H7 (cell line): Measurements from ENCODE around the gene COL1A1. TPM values are rescaled to one million over a fixed set of nuclear protein-coding genes. Genes with fewer than 3 reads are reported as not detected.

Experiments
- DNase-seq: peaks from one replicate; pipeline ENCODE4 v3.0.0; 2012
- H3K27me3 ChIP-seq: 2 replicates; pipeline ENCODE4 v1.6.0; 2011; ENCODE audit warnings: mild to moderate bottlenecking, low read length; ENCODE audit not compliant: control insufficient read depth, insufficient read depth
- H3K36me3 ChIP-seq: replicated peaks from 2 replicates; pipeline ENCODE4 v1.5.1; 2011; ENCODE audit warnings: low read length; ENCODE audit not compliant: control insufficient read depth, insufficient read depth
- H3K4me3 ChIP-seq: 2 replicates; pipeline ENCODE4 v1.5.1; 2011; ENCODE audit warnings: low read depth, mild to moderate bottlenecking, control low read depth, low read length, moderate library complexity; ENCODE audit not compliant: insufficient read depth
- total RNA-seq: library from RNA; depleted of rRNA; stranded (reverse); fragments of >200 nt; shearing (Covaris generic); gene quantifications from 2 replicates; pipeline ENCODE4 v1.2.3, GENCODE V29; 2014

COL1A1 gene
- total RNA-seq, 1 experiment from 2014 or later, result 8.2 TPM

DNA sequence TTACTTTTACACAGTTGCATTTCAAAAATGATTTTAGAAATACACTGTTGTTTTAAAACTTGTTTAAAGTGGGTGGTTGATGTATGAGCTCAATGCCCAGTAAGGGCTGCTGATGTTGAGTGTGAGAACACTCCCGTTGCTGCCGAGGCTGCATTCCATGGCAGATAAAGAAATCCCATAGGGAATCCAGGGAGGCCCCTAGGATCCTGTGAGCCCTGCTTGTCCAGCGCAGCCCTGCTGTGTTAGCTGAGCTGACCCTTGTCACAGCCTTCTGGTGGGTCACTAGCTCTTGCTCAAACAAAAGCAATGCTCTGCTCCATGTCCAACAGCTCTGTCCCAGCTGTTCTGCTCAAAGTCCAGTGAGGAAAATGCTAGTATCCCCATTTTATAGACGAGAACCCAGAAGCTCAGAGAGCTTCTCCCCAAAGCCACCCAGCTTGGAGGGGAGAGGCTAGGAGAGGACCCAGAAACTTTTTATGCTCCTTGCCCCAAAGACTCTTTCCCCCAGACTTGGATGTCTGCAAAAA lies 18.6 kb upstream of the COL1A1 start:
- DNase-seq, result peak; percentile 64
- Histone ChIP-seq H3K36me3 (no peaks in the 10 kb centered on the region), H3K4me3 (no peak overlapping the region), H3K27me3 (no peaks in the 10 kb centered on the region)

GRCh38 chr17:50219342-50219741 lies 17.9 kb upstream of the COL1A1 start:
- no peak overlapping the region for H3K4me3 ChIP-seq
- no peaks in the 10 kb centered on the region for H3K36me3 ChIP-seq
- no peaks in the 10 kb centered on the region for H3K27me3 ChIP-seq
- peak; percentile 40 for DNase-seq

- H3K27me3 ChIP-seq, result no peaks in the 10 kb centered on the region
- no peak for DNase-seq
Measured at GRCh38 chr17:50218771-50219315, 17.4 kb upstream of the COL1A1 start.

DNA sequence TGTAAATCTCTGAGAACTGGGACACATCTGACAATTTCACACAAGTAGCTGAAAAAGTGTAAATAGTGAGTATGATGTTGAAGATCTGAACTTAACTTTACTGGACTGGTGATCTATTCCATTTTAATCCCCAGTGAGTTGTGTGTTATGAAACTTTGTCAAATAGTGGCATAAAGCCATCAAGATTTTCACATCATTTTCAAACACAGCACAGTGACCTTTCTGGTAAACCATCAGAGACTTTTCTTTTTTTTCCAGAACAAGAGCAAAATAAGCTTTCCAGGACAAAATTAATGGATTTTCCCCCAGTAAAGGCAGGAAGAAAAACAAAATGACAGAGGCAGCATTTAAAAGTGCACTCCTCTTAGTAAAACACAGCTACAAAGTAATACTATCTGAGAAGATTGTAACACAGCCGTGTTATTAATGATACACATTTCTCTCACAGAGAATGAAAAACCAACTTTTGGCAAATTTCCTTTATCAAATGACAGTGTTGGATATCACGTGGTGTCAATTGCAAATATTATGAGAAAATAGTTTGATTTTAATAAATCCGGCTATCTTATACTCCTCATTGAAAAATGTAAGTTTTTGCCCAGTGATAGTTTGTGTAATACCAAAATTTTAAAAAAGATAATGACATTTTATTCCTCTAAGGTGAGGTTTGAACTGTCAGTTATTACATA lies 16.8 kb upstream of the COL1A1 start:
- H3K36me3 ChIP-seq, result no peaks in the 10 kb centered on the region
- DNase-seq, result no peak

More at GRCh38 chr17:50218771-50219315, 17.4 kb upstream of the COL1A1 start:
- H3K36me3 ChIP-seq, result no peaks in the 10 kb centered on the region
- H3K4me3 ChIP-seq, result no peak overlapping the region

GRCh38 chr17:50217591-50217990 lies 16.2 kb upstream of the COL1A1 start:
- H3K36me3 ChIP-seq, result no peaks in the 10 kb centered on the region
- DNase-seq, result no peak
- H3K4me3 ChIP-seq, result no peak overlapping the region
- H3K27me3 ChIP-seq, result no peaks in the 10 kb centered on the region

More for the DNA sequence above, 16.8 kb upstream of the COL1A1 start:
- no peaks in the 10 kb centered on the region for H3K27me3 ChIP-seq
- H3K4me3 ChIP-seq, result no peak overlapping the region

- Histone ChIP-seq H3K4me3 (no peak overlapping the region), H3K36me3 (no peaks in the 10 kb centered on the region), H3K27me3 (no peaks in the 10 kb centered on the region)
- no peak for DNase-seq
Measured at GRCh38 chr17:50214976-50215760, 13.7 kb upstream of the COL1A1 start.

GRCh38 chr17:50213026-50214022 lies 11.9 kb upstream of the COL1A1 start:
- no peaks in the 10 kb centered on the region for H3K36me3 ChIP-seq
- DNase-seq, result peak; percentile 85
- no peaks in the 10 kb centered on the region for H3K27me3 ChIP-seq
- H3K4me3 ChIP-seq, result no peak overlapping the region

DNA sequence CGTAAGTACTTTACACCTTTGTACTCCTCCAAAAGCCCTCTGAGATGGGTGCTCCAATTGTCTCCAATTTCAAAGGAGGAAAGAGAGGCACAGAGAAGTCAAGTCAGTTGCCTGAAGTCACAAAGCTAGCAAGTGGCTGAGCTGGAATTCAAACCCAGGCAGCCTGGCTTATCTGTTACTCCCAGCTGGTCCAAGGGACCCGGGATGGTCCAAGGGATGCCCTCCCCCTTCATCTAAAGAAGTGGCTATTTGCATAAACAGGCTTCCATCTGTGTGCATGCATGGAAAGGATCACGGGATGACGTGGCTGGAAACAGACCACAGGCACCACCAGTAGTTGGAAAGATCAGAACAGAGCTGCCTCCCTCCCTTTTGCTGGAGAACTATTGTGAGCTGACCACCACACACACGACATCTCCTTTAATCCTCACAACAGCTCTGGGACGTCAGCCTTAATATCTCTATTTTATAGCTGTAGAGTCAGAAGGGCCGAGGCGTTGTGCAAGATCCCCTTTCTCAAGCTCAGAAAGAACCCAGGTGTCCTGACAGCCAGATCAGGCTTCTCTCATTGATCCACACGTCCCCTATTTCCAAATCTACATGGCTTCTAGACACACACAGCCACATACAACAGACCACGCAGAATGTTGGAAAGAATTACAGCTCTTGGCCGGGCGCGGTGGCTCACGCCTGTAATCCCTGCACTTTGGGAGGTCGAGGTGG lies 10.9 kb upstream of the COL1A1 start:
- Histone ChIP-seq H3K36me3 (no peaks in the 10 kb centered on the region), H3K27me3 (no peaks in the 10 kb centered on the region), H3K4me3 (no peak overlapping the region)
- DNase-seq, result peak; percentile 22

DNA sequence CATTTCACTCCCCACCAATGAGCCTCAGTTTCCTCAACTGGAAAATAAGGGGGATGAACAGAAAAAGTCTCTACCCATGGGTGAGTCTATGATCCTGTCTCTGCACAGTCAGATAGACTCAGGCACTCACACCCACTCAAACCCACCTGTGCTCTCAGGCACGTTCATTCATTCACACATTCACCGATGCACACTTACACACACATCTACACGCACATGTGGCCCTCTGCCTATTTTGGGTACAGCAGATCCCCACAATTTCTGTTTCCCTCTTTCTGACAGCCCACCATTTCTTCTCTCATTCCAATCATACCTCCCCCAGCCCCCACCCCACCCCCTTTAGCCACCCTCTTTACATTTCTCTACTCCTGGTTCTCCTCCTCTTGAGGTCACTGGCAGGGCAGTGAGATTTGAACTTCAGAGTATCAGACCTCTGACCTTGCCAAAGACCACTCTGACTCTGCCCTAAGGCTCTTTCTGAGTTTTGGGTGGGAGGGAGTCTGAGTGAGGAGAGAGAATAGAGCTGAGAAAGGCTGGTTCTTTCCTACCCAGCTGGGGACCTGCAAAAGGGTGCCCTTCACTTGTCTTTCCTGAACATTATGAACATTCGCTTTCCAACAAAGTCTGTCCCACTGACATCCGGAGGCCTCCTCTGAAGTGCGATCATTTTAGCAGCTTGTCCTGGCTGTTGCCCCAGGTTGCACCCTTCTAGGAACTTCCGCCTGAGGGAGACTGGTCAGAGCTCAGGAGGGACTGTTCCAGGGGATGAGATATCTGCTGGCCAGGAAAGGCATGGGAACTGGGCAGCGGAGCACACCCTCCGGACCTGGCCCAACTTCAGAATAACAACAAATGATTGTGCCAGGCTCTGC lies 10.1 kb upstream of the COL1A1 start:
- Histone ChIP-seq H3K4me3 (no peak overlapping the region), H3K27me3 (no peaks in the 10 kb centered on the region), H3K36me3 (no peaks in the 10 kb centered on the region)
- DNase-seq, result peak; percentile 42

DNA sequence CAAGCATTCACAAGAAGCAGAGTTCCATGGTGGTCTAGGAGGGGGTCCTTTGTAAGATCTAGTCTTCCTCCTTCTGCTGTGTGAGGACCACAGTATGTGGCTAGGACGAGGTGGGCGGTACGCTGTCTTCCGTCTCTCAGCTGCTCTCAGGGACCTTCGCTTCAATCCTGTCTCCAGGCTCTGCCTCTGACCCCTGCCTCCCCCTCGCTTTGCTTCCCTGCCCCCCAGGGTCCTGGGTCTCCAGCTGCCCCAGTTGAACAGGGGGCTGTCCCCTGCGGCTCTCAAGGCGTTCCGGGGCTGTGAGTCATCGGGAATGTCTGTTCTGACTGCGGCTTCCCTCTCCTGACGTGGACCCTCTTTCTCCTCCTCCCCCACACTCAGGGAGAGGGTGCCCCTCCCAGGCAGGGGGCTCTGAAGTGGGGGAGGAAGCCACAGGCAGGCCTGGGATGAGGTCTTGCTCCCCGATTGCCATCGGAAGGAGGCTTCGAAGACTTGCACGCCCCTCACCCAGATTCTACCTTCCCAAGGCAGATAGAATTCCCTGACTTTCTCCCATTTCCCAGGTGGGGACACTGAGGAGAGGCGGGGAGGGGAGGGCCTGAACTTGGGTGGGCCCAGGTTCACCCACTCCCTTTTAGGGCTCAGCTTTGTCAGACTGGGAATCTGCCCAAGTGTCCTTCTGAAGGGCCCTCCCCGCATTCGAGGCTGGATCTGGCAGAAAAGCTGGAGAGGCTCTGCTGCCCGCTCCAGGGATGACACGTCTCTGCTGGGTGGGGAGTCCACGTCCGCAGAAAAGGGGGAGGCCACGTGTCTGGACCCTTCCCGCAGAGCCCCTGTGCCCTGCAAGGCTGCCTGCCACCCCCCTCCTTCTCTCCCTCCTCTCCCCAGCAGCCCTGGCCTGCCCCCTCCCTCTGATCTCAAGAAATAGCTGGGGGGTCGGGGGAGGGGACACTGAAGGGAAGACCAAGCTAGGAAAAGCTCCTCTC lies 9.1 kb upstream of the COL1A1 start:
- no peak overlapping the region; the same call in 1 of the 2 replicates for H3K4me3 ChIP-seq

GRCh38 chr17:50209472-50210239 lies 8.2 kb upstream of the COL1A1 start:
- peak; percentile 90 for DNase-seq
- Histone ChIP-seq H3K4me3 (no peak overlapping the region), H3K36me3 (no peaks in the 10 kb centered on the region), H3K27me3 (peaks cover 6% of the 10 kb centered on the region)

More for the DNA sequence above, 9.1 kb upstream of the COL1A1 start:
- H3K36me3 ChIP-seq, result no peaks in the 10 kb centered on the region
- peak; percentile 86 for DNase-seq
- H3K27me3 ChIP-seq, result peaks cover under 1% of the 10 kb centered on the region; the same call in 1 of the 2 replicates
